NCI-H2196 treated with DMSO at 0.1 percent for 48 hours (cell line): ENCODE results near the gene XPNPEP3.

Experiments
- DNase-seq: peaks from one replicate; lab custom pipeline; 2025; ENCODE audit not compliant: unreplicated experiment; lab: John Stamatoyannopoulos, UW

Gene XPNPEP3

DNA sequence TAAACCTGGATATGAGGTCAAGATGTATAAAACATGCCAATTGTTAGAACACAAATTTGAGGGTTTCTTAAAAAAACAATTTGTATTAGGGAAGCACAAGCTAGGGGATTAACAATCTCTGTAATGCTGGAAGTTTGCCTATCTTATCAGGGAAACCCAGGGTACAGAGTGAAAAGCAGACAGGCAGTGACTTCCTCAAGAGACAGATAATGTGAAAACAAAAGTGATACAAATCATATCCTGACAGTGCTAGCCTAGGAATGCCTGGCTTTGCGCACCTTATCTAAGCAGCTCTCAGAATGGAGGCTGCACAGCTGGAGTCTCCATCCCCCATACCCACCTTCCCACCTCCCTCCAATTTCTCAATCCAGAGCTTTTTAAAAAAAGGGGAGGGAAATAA is 71.7 kb downstream of the XPNPEP3 start:
- no peak for DNase-seq

DNA sequence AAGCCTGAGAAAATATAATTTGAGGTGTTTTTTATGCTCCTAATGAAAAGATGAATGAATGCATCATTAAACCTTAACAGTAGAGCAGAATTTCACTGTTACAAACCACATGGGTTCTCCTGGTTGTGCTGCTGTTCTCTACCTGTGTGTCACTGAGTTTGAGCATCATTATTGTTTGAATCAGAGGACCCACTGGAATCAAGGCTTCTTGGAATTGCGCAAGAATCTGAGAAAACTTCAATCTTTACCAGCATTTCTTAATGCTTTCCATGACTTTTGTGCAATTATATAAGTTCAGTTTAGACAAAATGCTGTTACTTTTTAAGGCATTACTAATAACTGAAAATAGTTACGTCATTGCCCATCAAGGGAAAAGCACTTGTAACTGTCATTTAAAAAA is 75.4 kb downstream of the XPNPEP3 start:
- DNase-seq, result no peak

DNA sequence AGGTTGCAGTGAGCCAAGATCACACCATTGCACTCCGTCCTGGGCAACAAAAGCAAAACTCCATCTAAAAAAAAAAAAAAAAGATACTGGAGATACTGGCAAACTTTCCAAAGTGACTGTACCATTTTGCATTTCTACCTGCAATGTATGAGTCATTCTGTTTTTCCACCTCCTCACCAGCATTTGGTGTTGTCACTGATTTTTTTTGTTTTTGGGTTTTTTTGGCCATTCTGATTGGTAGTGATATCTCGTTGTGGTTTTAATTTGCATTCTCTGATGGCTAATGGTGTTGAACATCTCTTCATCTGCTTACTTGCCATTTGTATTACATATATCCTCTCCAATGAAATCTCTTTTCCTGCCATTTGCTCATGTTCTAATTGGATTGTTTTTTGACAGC is 82.3 kb downstream of the XPNPEP3 start:
- no peak for DNase-seq

DNA sequence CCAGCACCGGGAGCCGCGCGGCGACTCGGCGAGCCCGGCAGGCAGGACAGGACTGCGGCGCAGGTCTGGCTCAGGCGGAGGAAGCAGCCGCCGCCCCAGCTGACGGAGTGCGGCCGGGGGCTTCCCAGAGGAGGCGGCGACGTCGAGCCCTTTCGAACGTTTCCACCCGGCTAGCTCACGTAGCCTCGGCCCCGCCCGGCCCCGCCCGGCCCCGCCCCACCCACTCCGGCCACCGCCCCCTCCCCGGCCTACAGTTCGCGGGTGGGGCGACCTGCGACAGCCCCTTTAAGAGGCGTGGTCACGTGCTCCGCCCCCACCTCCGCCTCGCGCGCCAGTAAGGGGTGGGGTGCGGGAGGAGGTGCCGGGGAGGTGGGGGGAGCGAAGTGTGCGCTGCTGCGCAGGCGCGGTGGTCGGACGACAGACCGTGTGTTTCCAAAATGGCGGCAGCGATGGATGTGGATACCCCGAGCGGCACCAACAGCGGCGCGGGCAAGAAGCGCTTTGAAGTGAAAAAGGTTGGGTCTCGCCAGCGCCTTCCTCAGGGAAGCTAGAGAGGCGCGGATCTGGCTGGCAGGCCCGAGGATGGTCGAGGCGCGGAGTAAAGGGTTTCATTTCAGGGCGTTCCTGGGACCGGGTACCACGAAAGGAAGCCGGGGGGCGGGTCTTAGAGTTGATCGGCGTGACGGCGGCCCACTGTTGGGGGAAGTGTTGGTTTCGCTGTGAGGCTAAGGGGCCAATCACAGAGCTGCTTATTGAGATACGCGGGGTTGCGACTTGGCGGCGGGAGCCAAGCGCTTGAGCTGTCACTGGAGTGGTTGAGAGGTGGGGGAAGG is 94.2 kb downstream of the XPNPEP3 start, which contains the start of gene RBX1:
TSS of gene RBX1 (plus strand) at position 417 of the 833 bp plus-strand sequence. CDS start at position 438, 21 bp downstream.
- DNase-seq, result peak; percentile 93

DNA sequence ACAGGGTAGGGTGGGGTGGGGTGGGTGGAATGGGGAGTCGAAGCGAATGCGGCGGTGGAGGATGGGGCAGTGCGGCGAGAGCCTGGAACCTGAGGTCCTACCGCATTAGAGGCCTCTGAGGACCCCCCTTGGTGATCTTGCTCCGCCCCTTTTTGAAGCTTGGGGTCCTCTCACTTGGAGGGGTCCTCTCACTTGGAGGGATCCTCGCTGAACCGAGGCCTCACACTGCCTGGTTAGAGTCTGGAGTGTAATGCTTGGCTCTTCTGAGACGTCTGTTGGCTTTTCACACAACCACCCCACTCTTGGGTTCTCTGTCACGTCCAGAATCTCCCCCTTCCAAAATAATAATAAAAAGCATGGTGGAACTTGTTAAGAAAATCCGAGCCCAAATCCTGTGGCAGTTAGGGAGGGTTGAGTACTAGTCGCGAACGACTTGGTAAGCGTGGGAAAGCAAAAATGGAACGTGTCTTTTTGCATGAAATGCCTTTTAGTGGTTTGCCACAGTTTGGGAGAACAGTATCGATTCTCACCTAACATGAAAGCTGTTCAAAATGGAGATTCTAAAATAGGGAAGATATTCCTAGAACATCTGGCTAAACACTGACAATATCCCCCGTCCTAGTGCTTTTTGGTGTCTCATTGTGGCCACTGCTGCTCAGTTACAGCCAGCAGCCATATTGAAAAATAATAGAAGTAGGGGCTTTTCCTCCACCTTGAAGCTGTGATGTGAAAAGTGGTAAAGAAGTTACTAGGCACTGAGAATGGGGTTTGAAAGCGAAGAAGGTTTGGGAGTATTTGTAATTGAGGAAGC is 95.1 kb downstream of the XPNPEP3 start:
- DNase-seq, result no peak

DNA sequence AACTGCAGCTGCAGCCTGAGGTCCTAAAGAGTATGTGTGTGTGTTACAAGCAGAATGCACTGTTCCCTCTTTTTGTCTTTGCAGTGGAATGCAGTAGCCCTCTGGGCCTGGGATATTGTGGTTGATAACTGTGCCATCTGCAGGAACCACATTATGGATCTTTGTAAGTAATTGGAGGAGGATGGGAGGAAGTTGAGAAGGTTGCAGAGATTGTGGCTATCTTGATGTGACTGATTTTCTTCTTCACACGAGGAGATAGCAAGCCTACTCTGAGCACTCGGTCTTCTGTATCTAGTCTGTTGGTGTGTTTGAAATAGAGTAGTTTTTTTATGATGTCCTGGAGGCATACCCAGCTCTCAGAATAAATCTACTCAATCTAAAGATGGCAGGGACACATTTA is 96.5 kb downstream of the XPNPEP3 start:
- no peak for DNase-seq

DNA sequence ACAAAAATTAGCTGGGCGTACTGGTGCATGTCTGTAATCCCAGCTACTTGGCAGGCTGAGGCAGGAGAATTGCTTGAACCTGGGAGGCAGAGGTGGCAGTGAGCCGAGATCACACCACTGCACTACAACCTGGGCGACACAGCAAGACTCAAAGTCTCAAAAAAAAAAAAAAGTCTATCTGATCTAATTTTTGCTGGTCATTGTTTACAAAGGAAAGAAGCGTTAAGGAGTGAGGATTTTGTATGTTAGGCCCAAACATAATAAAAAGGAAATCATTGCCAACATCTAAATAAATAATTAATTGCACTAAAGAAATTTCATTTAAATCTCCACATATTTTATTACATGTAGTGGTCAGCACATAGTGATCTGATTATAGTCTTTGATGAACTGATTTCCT is 97.2 kb downstream of the XPNPEP3 start:
- DNase-seq, result no peak

DNA sequence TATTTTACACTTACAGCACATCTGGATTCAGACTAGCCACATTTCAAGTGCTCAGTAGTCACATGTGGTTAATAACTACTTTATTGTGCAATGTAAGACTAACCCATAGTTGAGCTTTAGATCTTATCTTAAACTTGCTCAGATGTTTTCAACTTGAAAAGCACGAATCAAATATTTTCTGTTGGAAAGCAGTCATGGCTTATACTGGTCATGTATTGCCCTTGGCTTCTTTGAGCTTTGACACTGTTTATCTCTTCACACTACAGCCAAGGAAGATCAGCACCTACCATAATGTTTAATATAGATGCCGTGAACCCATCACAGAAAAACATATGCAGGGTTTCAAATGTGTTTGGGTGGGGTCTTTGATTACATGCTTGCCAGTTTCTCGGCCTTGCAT is 98.6 kb downstream of the XPNPEP3 start:
- DNase-seq, result no peak

DNA sequence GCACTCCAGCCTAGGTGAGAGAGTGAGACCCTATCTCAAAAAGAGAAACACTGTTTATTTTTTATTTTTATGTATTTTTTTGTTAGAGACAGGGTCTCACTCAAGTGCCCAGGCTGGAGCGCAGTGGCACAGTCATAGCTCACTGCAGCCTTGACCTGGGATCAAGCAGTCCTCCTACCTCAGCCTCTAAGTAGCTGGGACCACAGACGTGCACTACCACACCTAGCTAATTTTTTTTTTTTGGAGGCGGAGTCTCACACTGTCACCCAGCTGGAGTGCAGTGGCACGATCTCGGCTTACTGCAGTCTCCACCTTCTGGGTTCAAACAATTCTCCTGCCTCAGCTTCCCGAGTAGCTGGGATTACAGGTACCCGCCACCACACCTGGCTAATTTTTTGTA is 100.7 kb downstream of the XPNPEP3 start:
- no peak for DNase-seq

DNA sequence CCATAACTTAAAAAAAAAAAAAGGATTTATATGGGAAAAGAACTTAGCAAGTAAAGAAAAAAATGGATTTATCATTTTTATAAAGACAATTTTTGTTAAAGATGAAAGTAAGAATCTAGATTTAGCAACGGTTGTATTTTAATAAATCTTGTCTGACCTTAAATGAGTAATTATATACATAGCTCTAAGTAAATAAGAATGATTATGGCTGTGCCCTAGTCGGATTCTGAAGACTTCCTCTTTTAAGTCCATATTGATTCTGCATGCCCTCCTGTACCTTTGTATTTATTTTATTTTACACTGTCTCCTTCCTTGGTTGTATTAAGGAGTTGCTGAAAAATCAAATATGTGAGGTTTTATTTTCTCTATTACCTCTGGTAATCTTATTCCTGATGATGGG is 101.4 kb downstream of the XPNPEP3 start:
- no peak for DNase-seq

DNA sequence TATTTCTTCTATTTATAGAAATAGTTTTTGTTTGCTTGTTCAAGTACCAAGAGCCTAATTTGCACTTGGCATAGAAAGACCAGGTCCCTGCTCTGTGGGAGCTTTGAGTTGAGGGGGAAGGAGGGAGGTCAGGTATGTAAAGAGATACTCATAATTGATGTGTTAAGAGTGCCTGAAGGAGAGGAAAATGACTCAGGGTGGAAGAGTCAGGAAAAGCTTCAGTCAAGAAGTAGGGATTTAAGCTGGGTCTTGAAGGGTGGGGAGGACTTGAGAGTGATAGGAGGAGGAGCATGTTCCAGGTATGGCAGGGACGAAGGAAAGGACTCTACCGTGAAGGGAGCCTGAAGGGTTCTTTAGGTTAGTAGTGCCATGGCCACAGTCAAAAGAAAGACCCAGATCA is 103.2 kb downstream of the XPNPEP3 start:
- DNase-seq, result no peak

DNA sequence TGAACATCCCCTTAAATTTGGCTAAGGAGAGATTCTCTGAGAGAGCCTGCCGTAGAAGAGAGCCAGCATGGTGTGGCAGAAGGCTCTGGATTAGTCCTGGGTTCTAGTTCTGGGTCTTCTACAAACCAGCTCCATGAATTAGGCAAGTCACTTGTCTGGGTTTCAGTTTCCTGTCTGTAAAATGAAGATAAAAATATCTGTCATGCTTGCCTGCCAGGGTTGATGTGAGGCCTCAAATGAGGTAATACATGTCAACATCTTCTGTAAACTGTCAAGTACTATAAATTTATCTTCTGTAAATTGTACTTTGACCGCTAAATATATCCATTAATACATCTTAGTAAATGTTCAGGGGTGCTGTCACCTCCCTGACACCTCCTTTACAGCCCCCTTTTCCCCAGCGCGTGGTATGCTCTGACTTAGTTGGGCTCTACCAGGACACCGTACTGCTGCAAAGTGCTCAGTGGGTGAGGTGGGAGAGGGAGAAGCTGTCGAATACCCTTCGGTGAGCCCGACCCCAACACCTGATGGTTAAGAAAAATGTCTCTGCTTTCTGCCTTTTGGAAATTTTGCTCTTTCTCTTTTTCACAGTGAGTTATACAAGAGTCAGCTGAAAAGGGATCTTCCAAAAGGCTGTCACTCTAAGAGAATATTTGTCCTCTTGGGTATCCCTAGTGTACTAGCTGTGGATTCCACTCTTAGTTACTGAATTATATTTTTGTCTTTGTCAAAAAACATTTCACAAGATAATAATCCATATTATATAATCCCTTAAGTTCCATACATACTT is 109.2 kb downstream of the XPNPEP3 start:
- DNase-seq, result no peak

DNA sequence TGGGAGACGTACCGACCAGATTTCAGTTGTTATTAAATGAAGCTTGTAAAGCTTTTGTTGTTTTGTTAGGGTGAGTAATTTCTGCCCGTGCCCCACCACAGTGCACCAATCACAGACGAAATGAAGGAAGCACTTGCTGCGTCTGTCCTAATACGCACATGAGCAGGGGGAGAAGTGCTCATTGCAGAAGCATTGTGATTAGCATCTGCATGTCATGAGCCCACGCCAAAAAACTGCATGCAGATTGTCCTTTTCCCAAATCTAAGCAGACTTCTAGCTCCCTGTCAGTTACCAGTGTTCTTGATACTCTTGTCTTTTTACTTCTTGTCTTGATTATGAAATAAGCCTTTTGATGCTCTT is 109.8 kb downstream of the XPNPEP3 start:
- no peak for DNase-seq

DNA sequence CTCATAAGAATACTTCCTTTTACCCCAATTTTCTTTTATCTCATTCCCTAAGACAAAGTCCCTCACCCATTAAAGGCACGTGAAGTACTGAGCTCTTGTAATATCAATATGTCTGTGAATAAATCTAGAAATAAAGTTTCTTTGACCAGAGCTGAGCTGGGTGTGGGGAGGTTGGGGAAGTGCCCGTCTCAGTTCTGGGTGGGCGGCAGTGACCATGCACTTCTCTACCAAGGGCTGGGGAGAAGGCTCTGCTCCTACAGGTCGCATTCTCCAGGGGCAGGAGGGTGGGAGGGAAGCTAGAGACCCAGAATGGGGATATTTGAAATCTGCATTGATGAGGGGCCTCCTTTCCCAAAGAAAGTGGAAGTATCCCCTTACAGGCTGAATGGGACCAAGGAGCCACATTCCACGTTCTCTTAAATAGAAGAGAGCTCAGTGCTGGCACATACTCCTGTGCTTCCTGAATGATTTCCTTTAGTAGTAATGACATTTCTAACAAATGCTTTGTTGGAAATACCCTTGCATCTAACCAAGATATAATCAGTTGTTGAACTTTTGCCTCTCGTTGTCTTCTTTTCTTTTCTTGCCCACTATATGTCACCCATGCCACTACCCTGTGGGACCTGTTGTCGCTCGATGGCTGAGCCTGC is 110.3 kb downstream of the XPNPEP3 start:
- DNase-seq, result no peak

DNA sequence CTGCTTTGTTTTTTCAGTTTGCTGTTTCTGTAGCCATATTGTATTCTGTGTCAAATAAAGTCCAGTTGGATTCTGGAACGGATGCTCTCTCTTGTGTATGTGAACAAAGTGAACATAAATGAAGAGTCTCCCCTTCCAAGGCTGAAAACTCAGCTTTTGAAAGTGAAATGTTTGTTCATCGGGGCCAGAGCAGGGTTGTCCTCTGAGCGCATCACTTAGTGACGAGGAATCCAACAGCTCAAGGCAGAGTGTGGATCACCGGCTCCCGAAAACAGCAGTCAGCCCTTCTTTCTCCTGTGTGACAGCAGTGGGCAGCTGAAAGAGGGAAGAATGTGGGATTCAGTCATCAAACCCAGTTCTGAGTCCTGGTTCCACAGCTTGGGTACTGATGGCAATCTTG is 115.6 kb downstream of the XPNPEP3 start:
- DNase-seq, result no peak

DNA sequence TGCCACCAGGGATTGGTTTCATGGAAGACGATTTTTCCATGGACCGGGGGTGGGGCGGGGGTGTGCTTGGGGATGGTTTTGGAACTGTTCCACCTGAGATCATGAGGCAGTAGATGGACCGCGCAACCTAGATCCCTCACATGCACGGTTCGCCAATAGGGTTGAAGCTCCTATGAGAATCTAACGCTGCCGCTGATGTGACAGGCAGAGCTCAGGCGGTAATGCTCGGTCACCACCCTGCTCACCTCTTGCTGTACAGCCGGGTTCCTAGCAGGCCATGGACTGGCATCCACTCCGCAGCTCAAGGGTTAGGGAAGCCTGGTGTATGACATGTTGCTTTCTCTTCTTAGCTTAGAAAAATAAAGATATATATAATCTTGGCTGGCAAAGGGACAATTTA is 116.2 kb downstream of the XPNPEP3 start:
- DNase-seq, result no peak

DNA sequence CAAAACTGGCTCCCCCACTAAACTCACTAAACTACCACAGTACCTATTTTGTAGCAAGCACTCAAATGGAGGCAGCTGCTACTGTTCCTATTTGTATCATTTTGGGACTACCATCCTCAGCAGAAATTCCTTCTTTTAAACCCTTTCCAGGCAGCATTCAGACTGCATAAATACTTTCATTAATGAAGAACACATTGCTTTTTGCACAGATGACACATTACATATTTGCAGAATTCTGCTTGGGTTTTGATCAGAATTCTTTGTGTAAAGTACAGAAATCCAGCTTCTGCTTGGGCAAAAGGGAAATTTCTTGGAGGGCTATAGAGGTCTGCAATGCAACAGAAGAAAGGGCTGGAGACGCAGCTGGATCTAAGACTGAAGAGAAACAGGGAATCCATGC is 118.4 kb downstream of the XPNPEP3 start:
- DNase-seq, result no peak

DNA sequence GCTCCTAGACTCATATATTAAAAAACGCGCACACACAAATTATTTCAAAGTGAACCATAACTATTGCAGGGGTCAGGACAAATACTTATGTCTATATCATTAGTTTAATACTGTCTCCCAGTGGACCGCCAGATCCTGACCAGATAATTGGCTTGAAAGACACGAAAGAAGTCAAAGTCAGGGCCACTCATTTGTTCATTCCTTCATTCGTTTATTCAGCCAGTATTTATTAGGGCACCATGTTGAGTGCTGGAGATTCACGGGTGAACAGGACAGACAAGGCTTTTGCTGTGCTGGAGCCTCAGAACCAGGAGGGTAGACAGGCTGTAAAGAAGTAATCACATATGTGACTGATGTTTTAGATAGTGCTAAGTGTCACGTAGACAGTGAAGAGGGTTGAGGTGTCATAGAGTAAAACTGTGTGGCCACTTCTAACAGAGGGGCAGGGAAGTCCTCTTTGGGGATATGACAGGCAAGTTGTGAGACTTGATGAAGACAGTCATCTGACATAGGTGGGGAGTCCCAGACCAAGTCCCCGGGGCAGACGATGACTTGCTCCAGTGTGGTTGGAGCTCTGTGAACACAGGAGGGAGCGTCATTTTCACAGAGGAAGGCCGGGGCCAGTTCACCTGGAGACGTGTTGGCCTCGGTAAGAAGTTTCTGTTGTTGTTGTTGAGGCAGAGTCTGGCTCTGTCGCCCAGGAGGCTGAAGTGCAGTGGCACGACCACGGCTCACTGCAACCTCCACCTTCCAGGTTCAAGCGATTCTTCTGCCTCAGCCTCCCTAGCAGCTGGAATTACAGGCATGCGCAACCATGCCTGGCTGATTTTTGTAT is 120.1 kb downstream of the XPNPEP3 start:
- DNase-seq, result no peak

DNA sequence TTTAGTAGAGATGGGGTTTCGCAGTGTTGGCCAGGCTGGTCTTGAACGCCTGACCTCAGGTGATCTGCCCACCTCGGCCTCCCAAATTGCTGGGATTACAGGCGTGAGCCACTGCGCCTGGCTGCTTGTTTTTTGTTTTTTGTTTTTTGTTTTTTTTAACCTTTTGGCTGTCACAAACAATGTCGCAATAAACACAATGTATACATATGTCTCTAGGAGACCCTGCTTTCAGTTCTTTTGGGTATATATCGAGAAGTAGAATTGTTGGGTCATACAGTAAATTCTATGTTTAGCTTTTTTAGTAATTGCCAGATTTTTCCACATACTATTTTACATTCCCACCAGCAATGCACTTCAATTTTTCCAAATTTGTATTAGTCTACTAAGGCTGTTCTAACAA is 122.2 kb downstream of the XPNPEP3 start:
- DNase-seq, result no peak

DNA sequence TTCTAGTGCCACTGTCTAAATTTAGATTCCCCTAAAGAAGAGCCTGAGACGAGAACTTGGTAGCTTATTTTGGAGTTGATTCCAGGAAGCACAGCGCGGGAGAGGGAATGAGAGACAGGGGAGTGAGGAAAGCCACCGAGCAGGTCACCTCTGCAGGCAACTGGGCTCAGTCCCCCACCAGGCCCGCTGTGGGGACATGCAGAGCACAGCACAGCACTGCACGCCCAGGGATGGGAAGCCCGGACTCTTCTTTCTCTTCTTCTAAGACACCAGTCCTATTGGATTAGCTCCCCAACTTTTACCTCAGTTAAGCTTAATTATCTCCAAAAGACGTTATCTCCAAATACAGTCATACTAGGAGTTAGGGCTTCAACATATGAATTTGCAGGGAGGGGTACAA is 122.9 kb downstream of the XPNPEP3 start:
- no peak for DNase-seq
